SIG-M5 treated with dmso at 0.1 percent for 504 hours (cell line): Measurements from ENCODE around the gene OSBP2.
"Not testable (repeated sequence)": the region's sequence is repeated elsewhere in the genome, so short reads cannot be mapped to it uniquely, and the experiment has no call there.

ENCODE experiments used
- DNase-seq: peaks from one replicate; lab custom pipeline; 2025; ENCODE audit not compliant: unreplicated experiment; lab: John Stamatoyannopoulos, UW

Gene OSBP2

DNA sequence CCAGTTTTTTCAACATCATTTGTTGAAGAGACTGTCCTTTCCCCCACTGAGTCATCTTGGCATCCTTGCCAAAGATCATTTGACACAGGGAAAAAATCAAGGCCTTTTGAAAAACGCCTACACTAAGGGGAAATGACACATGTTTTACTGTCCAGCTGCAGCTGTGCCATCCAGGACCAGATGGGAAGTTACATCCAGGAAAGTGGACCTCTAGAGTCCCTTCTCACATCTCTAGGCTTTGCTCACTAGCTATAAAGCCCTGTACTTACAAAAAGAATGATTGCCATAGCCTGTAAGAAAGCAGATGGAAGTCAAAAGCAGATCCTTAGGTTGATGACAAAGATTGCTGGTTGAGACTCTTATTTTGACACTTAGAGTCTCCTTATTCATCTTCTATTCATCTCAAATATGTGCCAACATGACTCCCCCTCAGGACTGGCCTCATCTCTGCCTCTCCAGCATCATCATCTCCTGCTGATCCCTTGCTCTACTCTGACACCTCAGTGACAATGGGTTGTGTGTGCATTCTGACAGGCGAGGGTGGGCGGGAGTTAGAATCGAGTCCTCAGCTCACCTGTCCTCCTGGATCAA, 22.8 kb downstream of the OSBP2 start:
- no peak for DNase-seq

DNA sequence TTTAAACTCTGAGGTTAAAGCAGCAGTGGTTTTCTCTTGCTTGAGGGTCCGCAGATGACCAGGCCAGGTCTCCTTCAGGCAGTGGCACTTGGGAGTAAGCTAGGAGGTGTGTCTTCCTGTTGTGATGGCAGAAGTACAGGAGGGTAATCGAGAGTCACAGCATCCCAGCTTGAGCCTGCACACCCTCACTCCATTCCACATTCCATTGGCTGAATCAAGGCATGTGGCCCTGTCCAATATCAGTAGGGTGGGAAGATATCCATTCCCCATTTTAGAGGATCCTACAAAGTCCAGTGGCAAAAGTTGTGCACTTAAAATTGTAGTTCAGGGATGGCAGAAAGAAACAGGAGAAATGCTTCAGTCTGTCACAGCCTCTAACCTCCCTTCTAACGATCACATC, 23.3 kb downstream of the OSBP2 start:
- DNase-seq, result no peak

DNA sequence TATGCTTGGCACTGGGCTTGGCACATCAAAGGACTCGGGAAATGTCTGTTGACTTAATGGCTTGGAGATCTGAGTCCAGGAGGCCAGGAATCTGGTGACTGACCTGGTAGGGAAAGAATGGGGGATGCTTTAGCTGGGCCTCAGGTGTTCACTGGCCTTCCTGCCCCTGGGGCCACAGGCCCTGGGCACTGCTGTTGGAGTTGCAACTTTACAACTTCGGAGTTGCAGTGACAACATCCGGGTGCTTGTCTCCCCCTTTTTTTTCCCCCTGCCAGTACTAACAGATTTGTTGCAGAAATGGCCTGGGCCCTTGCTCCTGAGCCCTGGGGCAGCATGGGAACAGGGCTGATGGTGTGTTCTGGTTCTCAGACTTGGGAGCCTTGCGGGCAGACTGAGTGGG, 23.8 kb downstream of the OSBP2 start:
- no peak for DNase-seq

DNA sequence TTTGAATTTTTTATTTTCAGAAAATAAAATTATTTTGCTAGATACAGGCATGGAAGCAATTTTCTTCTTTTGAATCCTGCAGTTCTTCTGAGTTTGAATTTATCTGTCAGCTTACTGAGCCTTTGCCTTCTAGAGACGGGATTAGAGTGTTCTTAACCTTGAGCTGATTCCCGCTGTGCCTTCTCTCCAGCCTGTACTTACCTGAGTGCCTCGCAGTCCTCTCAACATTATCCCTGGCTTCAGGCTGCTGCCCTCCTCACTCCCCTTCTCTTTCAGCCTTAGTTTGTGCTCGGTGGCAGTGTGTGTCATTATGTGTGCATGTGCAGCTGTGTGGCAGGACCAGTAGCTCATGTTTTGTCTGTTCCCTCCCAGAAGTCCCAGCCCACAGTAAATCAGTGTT, 24.3 kb downstream of the OSBP2 start:
- no peak for DNase-seq

DNA sequence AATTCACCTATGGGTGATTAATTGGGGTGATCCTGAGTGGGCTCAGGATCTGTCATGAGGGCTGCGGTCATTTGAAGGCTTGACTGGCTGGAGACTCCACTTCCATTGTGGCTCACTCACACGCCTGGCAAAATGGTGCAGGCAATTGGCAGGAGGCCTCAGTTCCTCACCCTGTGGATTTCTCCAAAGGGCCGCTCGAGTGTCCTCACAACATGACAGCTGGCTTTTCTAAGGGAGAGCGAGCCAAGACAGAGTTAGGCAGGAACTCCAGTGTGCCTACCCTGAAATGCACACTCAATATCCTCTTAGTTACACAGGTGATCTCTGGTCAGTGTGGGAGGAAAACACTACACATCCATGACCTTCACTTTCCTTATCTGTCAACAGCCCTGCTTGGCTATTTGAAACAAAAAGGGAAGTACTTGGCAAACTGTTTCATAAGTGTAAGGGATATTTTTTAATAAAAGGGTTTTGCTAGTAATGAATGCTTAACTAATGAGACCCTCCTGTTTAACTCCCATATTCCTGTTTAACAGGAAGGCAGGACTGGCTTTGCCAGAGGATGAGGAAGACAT, 25.7 kb downstream of the OSBP2 start:
- no peak for DNase-seq

DNA sequence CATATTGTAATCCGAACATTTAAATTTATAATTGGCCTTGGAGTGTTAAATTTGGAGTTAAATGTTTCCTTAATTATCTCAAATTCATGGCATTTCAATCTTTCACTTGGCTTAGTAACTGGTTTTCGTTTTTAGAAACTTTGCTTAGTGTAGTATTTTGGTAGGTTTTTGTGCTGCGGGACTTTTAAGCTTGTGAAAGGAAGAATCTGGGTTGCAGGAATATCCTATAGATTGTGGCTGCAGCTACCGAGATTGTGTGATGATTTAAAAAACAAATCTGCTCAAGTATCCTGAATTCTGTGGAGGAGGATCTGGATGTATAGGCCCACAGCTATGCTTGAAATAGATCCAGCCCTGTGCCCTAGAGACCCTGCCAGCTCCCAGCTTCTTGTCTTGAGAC, 27.1 kb downstream of the OSBP2 start:
- DNase-seq, result no peak

DNA sequence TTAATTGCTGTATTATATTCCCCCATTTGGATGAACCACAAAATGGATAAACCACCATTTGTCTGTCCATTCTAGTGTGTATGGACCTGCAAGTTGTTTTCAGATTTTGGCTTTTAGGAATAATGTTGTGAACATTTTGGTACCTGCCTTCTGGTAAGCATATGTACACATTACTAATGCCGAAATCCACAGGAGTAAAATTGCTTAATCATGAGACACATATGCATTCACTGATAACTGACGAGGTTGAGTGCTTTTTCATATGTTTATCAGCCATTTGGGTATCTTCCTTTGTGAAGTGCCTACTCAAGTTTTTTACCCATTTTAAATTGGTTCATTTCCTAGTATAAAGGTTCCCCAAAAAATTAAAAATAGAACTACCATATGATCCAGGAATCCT, 34.2 kb downstream of the OSBP2 start:
- no peak for DNase-seq

DNA sequence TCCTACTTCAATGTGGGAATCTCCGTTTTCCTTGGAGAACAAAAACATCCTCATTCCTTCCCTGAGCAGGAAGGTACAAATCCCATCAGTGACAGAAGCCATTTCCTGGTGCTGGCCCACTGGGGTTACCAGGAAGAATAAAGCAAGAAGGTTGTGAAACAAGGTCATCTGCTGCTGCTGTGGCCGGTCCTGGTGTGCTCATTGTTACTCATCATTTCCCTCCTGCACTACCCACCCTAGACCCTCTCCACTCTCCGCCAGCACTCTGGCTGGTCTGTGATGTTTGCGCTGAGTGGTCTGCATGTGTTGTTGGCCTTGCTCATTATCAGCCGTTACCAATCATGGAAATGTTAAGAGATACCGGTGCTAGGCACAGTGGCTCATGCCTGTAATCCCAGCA, 37.0 kb downstream of the OSBP2 start:
- DNase-seq, result no peak

DNA sequence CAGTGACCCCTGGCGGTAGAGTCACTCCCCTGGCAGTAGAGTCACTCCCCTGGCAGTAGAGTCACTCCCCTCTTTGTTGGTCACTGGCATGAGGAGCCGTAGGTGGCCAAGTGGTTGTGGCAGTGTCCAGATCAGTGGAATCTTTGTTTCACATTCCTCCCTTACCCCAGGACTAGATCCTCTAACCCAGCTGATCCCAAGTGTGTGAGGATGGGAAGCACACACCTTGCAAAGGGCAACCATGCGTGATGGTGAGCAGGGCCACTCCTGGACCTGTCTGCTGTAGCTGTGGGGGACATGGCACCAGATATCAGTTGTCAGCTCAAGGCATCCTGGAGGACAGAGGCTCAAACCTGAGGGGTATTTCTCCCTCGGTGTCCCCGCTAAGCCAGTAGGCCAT, 37.8 kb downstream of the OSBP2 start:
- no peak for DNase-seq

DNA sequence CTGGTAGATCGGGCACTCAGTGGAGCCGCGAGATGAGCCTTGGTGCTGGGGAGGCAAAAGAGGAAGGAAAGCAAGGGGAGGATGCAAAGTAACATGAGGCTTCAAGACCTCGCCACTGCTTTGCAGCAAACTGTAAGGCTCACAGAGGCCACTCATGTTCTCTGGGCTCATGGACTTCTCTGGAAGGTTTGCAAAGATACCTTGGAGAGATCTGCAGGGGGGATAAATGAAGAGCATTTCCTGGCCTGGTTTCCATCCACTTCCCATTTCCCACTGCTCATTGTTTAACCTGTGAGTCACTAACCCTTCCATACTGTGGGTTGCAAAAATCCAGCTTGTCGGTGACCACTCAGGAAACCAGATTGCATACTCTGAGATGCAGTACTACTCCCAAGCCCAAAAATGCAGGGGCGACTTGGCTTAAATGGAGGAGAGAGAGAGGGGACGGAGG, 38.5 kb downstream of the OSBP2 start:
- no peak for DNase-seq

DNA sequence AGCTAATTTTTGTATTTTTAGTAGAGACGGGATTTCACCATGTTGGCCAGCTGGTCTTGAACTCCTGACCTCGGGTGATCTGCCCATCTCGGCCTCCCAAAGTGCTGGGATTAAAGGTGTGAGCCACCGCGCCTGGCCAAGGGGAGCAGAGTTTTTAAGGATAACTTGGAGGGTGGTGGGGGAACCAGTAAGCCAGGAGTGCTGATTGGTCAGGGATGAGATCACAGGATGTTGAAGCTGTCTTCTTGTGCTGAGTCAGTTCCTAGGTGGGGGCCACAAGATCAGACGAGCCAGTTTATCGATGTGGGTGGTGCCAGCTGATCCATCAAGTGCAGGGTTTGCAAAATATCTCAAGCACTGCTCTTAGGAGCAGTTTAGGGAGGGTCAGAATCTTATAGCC, 45.3 kb downstream of the OSBP2 start:
- not testable (repeated sequence) for DNase-seq

DNA sequence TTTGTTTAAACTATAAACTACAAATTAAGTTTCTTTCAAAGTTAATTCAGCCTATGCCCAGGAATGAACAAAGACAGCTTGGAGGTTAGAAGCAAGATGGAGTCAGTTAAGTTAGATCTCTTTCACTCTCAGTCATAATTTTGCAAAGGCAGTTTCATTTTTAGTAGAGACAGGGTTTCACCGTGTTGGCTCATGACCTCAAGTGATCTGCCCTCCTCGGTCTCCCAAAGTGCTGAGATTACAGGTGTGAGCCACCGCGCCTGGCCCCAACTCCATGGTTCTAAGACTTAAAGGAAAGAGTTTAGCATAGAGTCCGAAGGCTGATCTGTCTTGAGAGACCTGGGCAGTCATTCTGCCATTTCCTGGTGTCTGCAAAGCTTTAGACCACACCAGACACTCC, 45.8 kb downstream of the OSBP2 start:
- DNase-seq, result not testable (repeated sequence)

DNA sequence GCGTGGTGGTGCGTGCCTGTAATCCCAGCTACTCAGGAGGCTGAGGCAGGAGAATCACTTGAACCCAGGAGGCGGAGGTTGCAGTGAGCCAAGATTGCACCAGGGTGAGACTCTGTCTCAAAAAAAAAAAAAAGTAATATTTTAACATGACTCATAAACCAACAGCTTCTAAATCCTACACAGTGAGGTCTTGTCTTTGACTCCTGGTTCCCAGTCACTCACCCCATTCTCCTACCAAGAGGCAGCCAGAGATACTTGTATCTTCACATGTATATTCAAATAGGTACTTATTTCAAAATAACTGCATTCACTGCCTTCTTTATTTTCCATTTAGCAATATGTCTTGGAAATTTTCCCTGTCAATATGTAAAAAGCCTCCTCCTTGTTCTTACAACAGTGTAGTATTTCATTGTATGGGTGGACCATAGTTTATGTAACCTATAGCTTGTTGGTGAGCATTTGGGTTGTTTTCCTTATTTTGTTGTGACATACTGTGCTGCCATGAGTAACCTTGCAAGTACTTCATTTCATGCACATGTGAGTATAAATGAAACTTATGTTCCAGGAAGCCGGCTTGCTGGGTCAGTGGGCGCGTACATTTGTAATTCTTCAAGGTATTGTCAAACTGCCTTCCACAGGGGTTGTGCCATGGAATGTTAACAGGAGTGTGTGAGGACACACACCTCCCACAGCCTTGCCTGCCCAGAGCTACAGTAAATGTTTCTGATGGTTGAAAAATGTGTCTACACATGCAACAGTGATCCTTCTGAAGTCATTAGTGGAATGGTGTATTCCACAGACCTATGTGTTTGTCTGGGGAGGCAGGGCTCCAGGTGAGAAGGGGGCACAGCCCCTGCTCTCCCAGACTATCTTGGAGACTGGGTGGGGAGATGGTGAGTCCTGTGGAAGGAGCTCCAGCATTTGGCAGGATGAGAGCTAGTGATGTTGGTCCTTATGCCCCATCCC, 47.9 kb downstream of the OSBP2 start:
- no peak for DNase-seq

DNA sequence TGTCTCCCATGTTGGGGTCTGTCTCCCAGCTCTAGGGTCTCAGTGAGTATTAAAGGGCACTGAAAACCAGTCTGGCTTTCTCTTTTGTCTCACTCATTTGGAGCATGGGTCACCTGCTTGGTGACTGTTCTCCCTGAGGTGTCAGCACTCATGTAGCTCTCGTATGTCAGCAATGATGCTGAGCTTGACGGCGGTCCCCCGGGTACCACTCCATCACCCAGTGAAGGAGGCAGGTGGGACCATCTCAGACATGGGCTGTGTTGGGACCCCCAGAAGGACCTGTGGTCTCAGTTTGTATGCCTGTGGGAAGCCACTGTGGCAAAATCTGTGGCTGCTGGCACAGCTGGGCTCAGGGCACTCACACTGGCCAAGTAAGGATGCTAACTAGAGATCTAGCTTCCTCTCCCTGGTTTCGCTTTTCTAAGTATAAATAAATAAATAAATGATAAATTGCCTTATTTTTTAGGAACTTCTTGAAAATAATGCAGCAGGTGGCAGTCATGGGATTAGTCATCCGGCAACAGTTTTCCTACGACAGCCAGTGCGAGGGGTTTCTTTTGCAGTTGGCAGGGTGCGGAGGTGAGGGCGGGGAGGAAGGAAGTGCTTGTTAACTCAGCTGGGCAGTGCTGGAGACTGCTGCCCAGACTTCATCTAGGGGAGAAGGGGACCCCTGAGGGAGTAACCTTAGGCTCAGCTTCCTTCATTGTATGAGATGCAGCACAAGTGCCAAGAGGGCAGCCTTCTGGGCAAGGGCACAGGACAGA, 48.8 kb downstream of the OSBP2 start:
- no peak for DNase-seq

DNA sequence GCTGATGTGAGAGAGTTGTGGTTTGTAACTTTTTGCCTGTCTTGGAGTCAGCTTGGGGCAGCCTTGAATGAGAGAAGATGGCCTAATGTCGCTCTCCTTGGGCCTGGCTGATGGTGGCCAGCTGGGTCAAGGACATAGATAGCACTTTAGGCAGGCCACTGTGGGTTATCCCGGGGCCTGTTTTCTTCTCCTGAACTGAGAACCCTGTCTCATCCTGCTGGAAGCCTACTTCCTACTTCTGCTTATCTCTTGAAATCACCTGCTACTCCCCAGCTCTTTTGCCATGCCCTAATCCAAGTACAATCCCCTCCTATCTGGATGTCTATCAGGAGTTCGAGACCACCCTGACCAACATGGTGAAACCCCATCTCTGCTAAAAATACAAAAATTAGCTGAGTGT, 49.5 kb downstream of the OSBP2 start:
- no peak for DNase-seq

DNA sequence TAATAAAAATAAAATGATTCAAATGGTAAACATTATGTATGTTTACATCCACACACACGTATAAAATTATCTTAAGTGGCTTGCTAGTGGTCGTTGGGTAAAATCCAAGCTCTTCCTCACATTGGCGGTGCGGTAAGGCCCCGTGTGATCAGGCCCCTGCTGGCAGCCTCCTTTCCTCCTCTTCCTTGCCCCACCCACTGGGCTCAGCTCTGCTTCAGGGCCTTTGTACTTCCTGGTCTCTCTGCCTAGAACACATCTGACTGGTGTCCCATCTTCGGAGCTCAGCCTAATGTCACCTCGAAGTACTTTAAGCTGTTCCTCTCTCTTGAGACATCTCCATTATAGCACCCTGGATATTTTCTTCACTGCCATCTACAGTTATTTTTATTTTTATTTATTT, 52.8 kb downstream of the OSBP2 start:
- no peak for DNase-seq

DNA sequence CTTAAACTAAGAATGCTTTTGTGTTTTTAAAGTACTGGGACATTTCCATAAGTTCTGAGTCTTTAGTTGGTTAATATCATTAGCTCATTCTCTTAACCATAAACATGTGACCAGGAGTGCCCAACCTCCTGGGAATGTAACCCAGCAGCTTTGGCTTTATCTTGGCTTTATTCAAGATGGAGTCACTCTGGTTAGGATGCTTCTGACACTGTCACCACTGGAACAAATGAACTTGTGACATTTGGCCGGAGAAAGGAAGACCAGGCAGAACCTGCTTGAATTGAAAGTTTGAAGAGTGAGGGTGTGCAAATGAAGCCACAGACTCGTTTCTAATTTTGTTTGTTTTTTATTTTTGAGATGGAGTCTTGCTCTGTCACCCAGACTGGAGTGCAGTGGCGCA, 54.6 kb downstream of the OSBP2 start:
- DNase-seq, result no peak

DNA sequence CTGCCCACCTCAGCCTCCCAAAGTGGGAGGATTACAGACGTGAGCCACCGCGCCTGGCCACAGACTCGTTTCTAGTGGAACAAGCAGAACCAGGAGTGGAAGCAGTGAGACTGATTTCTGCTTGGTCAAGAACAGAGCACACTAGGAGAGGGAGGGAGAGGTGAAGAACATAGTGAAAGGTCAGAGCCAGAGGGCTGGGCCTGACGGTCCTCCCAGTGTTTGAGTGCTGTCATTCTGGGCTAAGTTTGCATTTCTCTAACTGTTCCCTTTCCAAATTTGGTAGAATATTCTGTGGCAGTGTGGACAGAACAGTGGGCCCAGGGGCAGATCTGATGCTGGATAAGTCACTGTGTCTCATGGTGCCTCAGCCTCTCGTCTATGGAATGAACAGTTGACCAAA, 55.2 kb downstream of the OSBP2 start:
- DNase-seq, result no peak

DNA sequence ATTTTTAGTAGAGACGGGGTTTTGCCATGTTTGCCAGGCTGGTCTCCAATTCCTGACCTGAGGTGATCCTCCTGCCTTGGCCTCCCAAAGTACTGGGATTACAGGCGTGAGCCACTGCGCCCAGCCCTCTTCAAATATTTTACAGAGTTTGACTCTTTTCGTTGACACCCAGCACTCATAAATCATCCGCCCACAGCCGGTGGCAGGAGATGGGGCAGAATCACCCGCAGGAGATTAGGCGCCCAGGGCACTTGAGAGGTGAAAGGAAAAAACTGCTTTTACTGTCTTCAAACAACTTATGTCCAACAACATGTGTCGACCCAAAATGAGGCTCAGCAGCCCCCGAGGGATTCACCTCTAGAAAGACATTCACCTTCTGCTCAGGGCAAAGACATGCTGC, 56.9 kb downstream of the OSBP2 start:
- no peak for DNase-seq

DNA sequence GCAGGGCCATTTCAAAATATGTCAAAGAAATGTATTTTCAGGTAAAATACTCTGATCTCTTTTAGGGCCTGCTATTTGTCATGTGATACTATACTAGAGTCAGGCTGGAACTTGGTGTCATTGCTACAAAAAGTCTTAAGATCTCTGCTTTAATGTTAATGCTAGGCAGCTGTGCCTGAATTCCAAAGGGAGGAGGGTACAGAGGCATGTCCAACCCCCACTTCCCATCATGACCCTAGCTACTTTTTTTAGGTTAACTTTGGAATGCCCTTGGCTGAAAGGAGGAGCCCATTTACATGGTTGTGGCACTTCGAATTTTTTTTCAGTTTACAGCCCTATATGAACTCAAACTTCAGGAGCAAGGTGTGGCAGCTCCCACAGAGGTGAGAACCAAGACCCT, 58.1 kb downstream of the OSBP2 start:
- no peak for DNase-seq

DNA sequence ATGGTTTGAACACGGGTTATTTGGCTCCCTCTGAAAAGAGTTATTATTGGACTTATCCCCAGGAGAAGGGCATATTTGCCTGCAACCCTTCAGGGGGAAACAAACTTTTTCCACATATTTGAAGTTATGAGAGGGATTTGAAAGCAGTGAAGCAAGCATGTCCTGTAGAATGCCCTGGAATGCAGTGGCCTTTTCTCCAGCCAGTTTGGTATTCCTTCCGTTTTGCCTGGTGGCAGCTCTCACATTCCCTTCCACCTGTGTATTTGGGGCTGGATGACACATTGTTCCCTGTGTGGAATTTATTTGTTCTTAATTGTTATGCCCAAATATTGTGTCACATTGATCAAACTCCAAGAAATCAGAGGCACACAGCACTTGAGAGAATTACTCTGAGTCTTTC, 59.0 kb downstream of the OSBP2 start:
- no peak for DNase-seq

DNA sequence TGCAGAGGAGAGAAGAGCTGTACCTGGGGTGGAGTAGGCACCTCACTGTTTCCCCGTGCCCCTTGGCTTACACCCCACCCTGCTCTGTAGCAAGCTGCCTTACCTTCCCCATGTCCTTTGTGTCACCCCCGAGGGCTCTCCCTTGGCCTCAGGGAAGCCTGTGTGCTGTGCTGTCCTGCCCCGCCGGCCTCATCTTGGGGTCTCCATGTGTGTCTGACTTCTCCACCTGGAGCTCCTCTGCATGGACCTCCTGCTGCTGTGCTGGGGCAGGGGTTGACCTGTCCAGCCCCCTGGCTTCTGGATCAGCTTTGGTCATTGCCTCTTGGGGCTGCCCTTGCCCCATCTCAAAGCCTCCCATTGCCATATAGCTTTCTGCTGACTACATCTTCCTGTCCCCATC, 59.8 kb downstream of the OSBP2 start:
- DNase-seq, result no peak
